ENCODE measurements around the gene OR5C1.

OR5C1 gene

DNA sequence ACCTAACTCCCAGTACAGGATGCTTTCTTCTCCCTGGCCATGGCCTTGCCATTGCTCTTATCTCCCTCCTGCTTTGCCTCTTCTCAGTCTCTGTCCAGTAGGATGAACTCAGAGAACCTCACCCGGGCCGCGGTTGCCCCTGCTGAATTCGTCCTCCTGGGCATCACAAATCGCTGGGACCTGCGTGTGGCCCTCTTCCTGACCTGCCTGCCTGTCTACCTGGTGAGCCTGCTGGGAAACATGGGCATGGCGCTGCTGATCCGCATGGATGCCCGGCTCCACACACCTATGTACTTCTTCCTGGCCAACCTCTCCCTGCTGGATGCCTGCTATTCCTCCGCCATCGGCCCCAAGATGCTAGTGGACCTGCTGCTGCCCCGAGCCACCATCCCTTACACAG lies at the start of gene OR5C1:
Gene OR5C1 (plus strand): TSS at position 103 of the 400 bp plus-strand sequence. CDS start 0 bp downstream, at position 103.
- DNase-seq, result no peak

DNA sequence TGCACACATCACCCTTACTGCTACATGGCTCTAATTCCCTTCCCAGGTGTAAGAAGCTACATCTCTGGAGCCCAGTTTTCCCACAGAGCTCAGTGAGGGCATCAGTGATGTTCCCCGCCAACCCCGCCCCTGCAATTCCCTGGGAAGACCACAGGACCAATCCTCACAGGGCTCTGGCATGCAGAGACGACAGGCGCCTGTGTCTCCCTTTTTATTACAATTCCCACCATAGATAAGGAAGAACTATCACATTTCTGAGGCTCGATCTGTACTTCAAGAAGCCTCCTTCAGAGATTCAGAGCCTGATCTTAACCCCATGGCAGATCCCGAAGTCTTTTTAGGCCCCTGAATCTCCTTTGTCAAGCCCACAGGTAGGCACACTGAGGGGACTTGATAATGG lies 46.7 kb upstream of the OR5C1 start, which contains the start of gene OR1L6:
Gene OR1L6 (plus strand): TSS at position 301 of the 400 bp plus-strand sequence. CDS start 7,545 bp downstream, outside the sequence.
- no peak for DNase-seq

DNA sequence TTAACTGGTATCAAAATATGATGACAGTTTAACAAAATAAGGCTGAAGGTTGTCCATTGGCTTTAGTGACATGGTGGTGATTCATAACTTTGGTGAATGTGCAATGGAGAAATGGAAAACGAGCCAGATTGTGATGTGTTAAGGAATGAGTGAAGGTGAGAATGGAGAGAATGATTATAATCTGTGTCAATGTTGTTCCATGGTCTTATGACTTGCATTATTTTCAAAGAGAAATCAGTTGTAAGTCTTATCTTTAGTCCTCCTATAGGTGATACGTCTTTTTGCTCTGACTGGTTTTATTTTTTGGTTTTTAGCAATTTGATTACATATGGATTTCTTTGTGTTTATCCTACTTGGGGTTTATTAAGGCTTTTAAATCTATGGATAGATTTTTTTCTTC lies 33.9 kb upstream of the OR5C1 start:
- no peak for DNase-seq

DNA sequence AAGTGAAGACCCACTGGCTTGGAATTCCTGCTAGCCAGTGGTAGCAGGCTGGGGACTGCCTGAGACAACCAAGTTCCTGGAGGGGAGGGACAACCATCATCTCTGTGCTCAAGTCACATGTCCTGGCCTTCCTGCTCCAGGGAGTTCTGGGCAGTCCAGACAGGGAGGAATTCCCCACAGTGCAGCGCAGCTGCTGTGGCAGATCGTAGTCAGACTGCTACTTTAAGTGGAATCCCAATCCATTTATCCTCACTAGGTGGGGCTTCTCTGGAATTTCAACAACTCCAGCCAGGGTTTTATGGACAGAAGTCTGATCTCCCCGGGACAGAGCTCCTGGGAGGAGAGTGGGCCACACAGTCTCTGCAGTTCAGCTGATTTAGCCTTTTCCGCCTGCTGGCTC lies 20.9 kb upstream of the OR5C1 start:
- no peak for DNase-seq

DNA sequence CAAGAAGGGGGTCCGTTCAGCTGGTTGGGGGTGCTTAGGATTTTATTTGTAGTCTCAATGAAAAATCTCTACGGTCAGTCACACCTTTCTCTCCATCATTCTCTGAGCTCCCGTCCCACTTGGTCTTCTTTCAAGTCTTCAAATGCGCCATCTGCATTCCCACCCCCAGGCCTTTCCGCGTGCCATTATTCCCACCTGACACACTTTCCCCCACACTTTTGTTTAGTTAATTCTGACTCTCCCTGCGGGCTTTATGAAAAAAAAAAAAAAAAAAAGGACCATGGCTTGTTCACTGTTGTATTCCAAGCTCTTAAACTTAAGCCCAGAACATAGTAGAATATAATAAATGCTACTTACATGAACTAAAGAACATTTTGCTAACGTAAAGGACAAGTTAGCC lies 11.7 kb upstream of the OR5C1 start:
- DNase-seq, result no peak

DNA sequence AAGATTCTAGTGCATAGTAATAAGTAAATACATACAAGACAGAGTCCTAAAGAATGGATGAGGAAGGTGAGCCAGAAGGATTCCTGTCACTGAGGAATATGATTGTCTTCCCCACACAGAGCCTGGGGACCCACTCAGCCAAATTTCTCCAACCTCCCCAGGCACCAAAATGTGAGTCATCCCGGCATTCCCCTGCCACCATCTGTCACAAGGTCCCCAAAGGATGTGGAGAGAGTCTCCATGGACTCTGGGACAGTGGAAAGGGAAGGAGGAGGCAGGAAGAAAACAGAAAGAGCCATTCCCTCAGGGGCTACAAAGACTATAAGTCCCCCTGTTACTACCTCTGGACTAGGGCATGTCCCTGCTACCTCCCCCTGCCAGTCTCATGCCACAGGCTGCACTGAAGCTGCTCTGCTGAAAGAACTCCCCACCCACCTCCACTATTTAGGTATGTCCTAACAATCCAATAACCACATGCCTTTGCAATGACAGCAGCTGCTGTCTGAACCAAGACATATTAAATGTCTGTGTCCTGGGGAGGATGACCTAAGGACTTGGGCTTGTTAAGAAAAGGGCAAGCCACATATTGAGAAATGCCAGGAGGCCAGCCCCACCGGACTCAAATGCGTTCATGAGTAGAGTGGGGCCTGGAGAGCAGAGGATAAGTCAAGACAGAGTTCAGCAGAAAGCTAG lies 10.7 kb upstream of the OR5C1 start:
- no peak for DNase-seq

DNA sequence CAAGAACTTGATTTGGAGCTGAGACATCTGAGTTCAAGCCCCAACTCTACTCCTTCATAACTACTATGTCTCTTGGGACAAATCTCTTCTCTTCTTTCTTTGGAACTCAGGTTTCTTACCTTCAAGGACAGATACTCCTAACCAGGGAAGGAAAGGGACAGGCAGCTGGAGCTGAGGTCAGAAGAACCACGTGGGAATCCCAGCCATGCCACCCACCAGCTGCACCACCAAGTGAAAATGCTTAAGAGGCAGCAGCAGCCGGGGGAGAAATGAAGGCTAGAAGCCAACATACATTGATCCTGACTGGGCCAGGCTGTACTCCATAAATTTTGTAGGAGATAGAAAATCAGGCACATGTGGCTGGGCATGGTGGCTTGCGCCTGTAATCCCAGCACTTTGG lies 9.6 kb upstream of the OR5C1 start:
- DNase-seq, result no peak

DNA sequence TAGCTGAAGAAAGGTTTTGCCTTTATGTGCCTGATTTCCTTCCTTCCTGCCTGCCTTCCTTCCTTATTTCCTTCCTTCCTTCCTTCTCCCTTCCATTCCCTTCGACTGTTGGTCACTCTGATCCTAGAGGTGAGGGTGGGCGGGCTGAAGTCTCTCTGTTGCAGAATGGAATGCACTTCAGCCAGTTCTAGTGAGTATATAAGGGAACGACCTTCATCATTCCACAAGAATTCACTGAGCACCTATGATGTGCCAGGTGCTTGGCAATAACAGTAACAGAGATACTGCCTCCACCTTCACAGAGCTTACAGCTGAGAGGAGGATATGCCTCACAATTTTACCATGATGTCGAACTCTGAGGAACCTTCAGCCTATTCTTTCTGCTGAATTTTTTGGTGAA lies 8.7 kb upstream of the OR5C1 start:
- DNase-seq, result no peak

DNA sequence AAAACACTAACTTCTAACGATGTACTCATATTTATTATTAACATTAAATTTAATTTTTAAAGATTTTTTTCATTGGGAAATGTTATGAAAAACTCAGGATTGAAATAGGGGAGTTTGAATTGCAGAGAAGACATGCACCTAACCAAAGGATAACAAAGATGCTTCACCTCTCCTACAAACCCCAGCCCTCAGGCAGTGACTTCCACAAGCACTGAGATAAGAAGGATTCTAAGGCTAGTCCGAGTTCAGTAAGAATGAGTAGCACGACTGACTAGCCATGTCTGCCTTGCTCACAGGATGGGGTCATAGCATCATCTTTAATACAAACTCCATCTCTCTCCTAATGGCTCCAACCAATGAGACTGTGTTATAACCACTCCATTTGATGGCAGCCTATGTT lies 7.1 kb upstream of the OR5C1 start:
- no peak for DNase-seq

DNA sequence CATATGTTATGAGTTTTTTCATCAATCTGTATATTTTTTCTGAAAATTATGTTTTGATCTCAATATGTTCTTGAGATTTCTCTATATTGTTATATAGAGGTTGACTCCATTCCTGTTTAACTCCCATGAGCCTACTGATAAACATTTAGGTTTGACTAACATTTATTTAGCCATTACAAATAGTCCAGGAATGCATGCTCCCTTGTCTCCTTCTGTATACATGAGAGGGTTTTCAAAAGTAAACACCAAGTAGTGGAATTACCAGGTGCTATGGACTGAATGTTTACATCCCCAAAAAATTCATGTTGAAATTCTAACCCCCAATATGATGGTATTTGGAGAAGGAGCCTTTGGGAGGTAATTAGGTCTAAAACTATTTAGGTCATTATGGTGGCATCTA lies 3.5 kb upstream of the OR5C1 start:
- no peak for DNase-seq

DNA sequence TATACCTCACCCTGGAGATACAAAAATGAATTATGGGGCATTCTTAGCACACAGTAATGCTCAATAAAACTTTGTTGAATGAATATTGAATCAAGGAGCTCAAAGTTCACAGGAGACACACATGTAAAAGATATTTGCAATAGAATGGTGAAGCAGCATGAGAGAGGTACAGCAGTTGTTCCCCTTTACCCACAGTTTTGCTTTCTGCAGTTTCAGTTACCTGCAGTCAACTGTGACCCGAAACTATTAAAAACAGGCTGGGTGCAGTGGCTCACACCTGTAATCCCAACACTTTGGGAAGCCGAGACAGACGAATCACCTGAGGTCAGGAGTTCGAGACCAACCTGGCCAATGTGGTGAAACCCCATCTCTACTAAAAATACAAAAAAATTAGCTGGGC lies 2.4 kb upstream of the OR5C1 start:
- DNase-seq, result no peak

DNA sequence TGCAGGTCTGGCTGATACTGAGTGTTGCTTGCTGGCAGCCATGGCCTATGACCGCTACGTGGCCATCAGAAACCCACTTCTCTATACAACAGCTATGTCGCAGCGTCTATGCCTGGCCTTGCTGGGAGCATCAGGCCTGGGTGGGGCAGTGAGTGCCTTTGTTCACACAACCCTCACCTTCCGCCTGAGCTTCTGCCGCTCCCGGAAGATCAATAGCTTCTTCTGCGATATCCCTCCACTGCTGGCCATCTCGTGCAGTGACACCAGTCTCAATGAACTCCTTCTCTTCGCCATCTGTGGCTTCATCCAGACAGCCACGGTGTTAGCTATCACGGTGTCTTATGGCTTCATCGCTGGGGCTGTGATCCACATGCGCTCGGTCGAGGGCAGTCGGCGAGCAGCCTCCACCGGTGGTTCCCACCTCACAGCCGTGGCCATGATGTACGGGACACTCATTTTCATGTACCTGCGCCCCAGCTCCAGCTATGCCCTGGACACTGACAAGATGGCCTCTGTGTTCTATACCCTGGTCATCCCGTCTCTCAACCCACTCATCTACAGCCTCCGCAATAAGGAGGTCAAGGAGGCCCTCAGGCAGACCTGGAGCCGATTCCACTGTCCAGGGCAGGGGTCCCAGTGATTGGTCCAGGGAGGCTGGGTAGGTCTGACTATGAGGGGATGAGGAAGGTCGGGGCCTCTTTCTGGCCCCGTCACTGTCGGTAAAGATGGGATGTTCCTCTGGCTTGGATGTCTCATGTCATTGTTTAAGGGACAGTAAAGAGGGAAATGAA lies 718 bp downstream of the OR5C1 start:
- DNase-seq, result no peak

DNA sequence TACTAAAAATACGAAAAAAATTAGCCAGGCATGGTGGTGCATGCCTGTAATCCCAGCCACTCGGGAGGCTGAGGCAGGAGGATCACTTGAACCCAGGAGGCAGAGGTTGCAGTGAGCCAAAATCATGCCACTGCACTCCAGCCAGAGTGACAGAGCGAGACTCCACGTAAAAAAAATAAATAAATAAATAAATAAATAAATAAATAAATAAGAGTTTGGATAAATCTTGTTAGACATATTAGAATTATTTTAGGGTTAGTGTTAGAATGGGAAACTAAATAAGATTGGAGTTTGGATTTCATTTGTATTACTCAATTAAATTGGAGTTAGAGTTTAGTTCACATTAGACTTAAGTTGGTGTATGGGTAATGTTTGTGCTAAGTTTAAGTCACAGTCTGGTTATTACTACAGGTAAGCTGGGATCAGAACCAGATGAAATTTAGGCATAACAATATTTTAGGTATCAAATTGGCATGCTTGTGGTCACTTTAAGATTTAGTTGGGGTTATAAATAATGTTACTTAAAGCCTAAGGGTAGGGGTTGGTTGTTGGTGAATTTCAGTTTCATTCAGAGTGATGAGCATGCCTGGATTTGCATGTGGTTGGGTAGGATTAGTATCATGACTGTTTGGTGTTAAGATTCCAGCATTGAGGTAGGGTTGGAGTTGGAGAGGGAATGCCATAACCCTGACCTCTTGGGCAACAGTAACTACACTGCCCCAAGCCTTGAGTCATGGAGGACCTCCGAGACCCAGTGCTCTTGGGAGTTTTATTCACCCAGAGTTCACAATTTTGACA lies 3.3 kb downstream of the OR5C1 start:
- DNase-seq, result no peak

DNA sequence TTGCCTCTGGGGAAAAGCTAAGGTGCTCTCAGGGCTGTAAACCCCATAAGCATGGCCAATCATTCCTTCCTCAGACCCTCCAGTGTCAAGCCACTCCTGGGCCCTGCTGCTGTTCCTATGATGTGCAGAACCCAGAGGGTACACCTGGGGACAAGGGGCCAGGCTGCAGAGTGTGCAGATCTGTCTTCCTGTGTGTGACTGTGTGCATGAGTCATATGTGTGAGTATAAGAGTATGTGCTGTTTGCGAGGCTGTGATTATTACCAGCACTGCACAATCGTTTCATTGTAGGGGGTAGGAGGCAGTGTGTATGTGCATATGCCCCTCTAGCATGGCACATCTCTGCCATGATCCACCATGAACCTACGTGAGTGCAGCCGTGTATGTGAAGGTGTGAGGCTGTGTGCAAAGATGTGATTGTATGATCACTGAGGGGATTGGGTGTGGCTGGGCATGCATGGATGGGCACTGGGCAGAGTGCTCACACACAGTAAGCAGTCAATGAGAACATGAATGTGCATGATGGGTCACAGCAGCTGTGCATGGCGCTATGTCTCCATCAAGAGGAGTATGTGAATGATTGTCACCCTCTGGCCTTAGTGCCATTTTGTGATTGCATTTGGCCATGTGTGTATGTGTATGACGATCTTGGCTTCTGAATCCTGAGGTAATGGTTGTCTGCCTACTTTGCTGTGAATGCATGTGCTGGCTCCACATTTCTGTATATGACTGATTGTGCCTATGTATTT lies 8.8 kb downstream of the OR5C1 start:
- DNase-seq, result no peak

DNA sequence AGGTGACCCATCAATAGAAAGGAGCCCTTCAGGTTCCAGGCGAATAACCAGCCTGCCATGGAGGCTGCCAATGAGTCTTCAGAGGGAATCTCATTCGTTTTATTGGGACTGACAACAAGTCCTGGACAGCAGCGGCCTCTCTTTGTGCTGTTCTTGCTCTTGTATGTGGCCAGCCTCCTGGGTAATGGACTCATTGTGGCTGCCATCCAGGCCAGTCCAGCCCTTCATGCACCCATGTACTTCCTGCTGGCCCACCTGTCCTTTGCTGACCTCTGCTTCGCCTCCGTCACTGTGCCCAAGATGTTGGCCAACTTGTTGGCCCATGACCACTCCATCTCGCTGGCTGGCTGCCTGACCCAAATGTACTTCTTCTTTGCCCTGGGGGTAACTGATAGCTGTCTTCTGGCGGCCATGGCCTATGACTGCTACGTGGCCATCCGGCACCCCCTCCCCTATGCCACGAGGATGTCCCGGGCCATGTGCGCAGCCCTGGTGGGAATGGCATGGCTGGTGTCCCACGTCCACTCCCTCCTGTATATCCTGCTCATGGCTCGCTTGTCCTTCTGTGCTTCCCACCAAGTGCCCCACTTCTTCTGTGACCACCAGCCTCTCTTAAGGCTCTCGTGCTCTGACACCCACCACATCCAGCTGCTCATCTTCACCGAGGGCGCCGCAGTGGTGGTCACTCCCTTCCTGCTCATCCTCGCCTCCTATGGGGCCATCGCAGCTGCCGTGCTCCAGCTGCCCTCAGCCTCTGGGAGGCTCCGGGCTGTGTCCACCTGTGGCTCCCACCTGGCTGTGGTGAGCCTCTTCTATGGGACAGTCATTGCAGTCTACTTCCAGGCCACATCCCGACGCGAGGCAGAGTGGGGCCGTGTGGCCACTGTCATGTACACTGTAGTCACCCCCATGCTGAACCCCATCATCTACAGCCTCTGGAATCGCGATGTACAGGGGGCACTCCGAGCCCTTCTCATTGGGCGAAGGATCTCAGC lies 11.6 kb downstream of the OR5C1 start, which contains the start of gene OR1K1:
Gene OR1K1 (plus strand): TSS at position 58 of the 995 bp plus-strand sequence. CDS start 0 bp downstream, at position 58.
- no peak for DNase-seq

DNA sequence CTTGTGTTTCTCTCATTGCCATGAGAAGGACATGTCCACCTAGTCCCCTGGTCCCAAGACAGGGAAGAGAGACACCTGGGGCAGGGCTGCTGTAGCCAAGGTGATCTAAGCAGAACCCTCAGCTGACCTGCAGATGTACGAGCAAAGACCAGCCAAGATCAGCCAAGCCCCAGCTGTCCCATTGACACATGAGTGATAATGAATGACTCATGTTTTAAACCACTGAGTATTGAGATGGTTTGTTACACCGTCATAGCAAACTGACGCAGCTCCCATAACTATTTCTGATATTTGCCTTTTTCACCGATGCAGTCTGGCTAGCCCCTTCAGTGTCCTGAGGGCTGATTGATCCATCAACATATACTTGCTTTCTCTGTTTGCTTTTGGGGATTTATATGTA lies 17.9 kb downstream of the OR5C1 start:
- DNase-seq, result no peak

DNA sequence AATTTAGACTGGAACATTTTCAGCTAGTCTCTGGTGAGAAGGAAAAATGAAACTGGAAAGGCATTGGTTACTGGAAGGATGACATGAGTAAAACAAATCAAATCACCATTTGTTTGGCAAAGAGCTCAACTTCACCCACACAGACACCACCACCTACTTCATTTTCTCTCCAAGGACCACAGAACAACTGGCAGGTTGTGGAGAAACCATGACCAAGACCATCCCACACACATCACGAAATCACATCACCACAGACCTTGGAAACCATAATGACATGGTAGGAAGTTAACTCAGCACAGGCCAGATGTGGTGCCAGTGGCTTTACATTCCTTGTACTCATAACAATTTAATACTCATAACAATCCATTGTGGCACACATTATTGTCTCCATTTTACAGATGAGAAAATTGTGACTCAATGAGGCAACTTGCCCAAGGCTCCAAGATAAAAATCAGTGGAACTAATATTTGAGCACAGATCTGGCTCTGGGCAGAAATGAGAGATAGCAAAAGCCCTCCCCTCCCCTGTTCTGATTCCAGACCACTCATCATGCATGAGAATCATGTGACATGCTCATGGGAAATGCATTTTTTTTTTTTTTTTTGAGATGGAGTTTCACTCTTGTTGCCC lies 18.7 kb downstream of the OR5C1 start:
- no peak for DNase-seq

DNA sequence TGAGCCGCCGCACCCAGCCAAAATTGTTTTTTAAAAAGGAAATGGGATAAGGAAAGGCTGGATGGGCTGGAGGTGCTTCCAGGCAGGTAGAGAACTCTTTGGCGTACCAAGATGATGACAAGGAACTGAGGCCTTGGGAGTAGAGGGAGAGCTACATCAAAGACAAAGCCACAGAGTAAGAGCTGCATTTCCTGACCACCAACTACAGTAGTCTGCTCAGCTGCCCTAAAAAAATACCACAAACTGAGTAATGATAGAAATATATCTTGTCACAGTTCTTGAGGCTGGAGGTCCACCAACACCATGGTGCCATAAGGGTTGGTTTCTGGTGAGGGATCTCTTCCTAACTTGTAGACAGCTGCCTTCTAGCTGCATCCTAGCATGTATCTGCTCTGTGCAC lies 19.4 kb downstream of the OR5C1 start:
- no peak for DNase-seq

DNA sequence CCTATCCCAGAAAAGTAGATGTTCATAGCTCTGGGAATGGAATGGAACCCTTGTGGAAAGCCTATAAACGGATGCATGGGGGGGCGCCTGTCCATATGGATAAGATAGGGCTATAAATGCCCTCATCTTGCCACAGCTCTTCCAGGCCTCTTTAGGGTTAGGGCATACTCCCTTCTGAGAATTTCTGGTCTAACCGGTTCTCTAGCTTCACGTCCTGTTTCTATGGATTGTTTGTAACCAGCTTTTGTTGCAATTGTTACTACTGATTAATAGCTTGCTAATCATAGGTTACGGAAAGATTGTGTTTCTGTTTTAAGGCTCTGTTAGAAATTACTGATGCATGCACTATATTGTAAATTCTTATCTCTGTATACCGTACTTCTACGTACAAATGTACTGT lies 20.5 kb downstream of the OR5C1 start:
- DNase-seq, result peak; percentile 42

DNA sequence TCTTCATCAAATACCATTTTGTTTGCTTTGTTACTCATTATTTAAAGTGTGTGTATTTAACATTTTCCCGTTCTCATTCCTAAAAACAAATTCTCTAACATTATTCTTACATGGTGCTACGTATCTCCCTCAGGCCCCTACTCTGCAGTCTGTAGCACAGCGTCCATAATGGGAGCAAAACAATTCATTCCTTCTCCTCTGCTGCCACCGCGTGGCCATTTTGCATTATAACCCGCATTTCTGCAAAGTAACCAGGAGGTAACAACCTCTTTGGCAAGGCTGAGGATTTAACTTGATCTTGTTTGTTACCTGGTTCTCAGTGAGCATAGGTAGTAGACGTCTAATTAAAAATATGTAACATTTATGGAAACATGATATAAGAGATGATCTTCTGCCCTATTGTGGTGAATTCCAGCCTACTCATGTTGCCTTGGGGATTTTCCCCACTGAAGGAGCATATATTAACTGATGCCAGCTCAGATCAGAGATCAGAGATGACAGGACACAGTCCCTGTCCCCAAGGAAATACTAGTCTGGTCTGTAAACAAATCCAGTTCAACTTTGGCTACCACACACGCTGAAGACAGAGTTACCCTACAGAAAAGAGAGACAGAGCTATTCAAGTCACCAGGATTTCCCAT lies 21.7 kb downstream of the OR5C1 start:
- DNase-seq, result peak; percentile 71
